Endothelial cell of umbilical vein (primary cell): ENCODE measurements around the gene KLK3. TPM values are rescaled to one million over a fixed set of nuclear protein-coding genes. Genes with fewer than 3 reads are reported as not detected.

ENCODE experiments used
- BruUV-seq: library from RNA; stranded (reverse); fragments of 400-500 nt; replicated peaks from 2 replicates; lab custom pipeline; 2021; lab: Mats Ljungman, UMichigan
- CTCF ChIA-PET: fragments of 300-600, 350-600 bp; sonication (Branson Sonifier 250); formaldehyde crosslinking; loops from one replicate; lab custom pipeline; 2021; ENCODE audit warnings: antibody characterized with exemption, inconsistent platforms; lab: Charles Lee
- POLR2A ChIA-PET: fragments of 300-600, 350-600 bp; sonication (Branson Sonifier 250); formaldehyde crosslinking; loops from one replicate; lab custom pipeline; 2021; ENCODE audit warnings: antibody characterized with exemption, inconsistent platforms; lab: Charles Lee
- DNase-seq: peaks from one replicate; pipeline ENCODE4 v3.0.0-alpha.2; 2011; ENCODE audit warnings: low read depth, low spot score
- FAIRE-seq: peaks from 2 replicates; lab custom pipeline; 2011; peaks lifted over from hg19 to GRCh38; lab: Jason Lieb, UNC
- H2AFZ ChIP-seq: 2 replicates; pipeline ENCODE4 v1.6.0; 2012; ENCODE audit warnings: low read depth, low read length, control low read depth, inconsistent platforms
- H3K27ac ChIP-seq: 2 replicates; pipeline ENCODE4 v1.5.1; 2011; ENCODE audit warnings: low read depth, mild to moderate bottlenecking, control low read depth, low read length, moderate library complexity; ENCODE audit not compliant: insufficient read depth
- H3K27me3 ChIP-seq, 2 experiments: 2 replicates each; pipeline versions ENCODE4 v1.6.0 to v1.6.1; 2011; ENCODE audit warnings: low read length in 2 of 2, mixed read lengths in 1 of 2; ENCODE audit not compliant: control insufficient read depth in 2 of 2, insufficient read depth in 2 of 2
- H3K36me3 ChIP-seq, 2 experiments: 2 replicates in 1 of 2; 3 replicates in 1 of 2; pipeline ENCODE4 v1.5.1; 2011; ENCODE audit warnings: low read length in 2 of 2, mild to moderate bottlenecking in 1 of 2, moderate library complexity in 1 of 2; ENCODE audit not compliant: control insufficient read depth in 2 of 2, insufficient read depth in 2 of 2; ENCODE audit errors: extremely low read depth in 1 of 2
- H3K4me1 ChIP-seq: 3 replicates; pipeline ENCODE4 v1.5.1; 2011; ENCODE audit warnings: mild to moderate bottlenecking, low read length; ENCODE audit not compliant: control insufficient read depth, insufficient read depth; ENCODE audit errors: extremely low read depth
- H3K4me2 ChIP-seq: 2 replicates; pipeline ENCODE4 v1.6.1; 2011; ENCODE audit warnings: low read length, control low read depth, mixed read lengths; ENCODE audit not compliant: insufficient read depth
- H3K4me3 ChIP-seq, 3 experiments: fragments of 200-600 bp in 1 of 3; sonication (generic), shearing (Covaris generic) in 1 of 3; replicated peaks in 1 of 3; 2 replicates each; pipeline ENCODE4 v1.5.1; 2011 to 2016; ENCODE audit warnings: control low read depth in 3 of 3, low read length in 3 of 3, mild to moderate bottlenecking in 2 of 3, inconsistent platforms in 1 of 3, low read depth in 1 of 3, moderate library complexity in 1 of 3; ENCODE audit not compliant: insufficient read depth in 1 of 3
- H3K79me2 ChIP-seq: 2 replicates; pipeline ENCODE4 v1.6.0; 2012; ENCODE audit warnings: low read length, inconsistent platforms; ENCODE audit not compliant: control insufficient read depth, insufficient read depth
- H3K9ac ChIP-seq: replicated peaks from 2 replicates; pipeline ENCODE3; 2011; ENCODE audit warnings: low read length, control low read depth; ENCODE audit not compliant: insufficient read depth; ENCODE audit errors: extremely low read depth
- H3K9me1 ChIP-seq: replicated peaks from 3 replicates; pipeline ENCODE4 v1.6.0; 2011; ENCODE audit warnings: mild to moderate bottlenecking, low read length; ENCODE audit not compliant: control insufficient read depth, insufficient read depth; ENCODE audit errors: extremely low read depth
- H3K9me3 ChIP-seq: replicated peaks from 2 replicates; pipeline ENCODE4 v1.5.1; 2012; ENCODE audit warnings: low read length, inconsistent platforms; ENCODE audit not compliant: control insufficient read depth, insufficient read depth
- H4K20me1 ChIP-seq: replicated peaks from 2 replicates; pipeline ENCODE3; 2011; ENCODE audit warnings: mild to moderate bottlenecking, low read length; ENCODE audit not compliant: control insufficient read depth, insufficient read depth; ENCODE audit errors: extremely low read depth
- CTCF ChIP-seq, 2 donors: IDR thresholded peaks; 1 replicate in 1 of 2; 2 replicates in 1 of 2; pipeline ENCODE4 v1.5.1; 2011; ENCODE audit warnings: low read length in 2 of 2, mild to moderate bottlenecking in 2 of 2, moderate library complexity in 2 of 2, control low read depth in 1 of 2, inconsistent platforms in 1 of 2, low read depth in 1 of 2; ENCODE audit not compliant: insufficient read depth in 1 of 2; ENCODE audit errors: extremely low read depth in 1 of 2
- EZH2 ChIP-seq: IDR thresholded peaks from 2 replicates; pipeline ENCODE4 v1.6.1; 2012; ENCODE audit warnings: borderline replicate concordance, low read depth, mild to moderate bottlenecking, moderate library complexity, low read length, inconsistent platforms; ENCODE audit not compliant: severe bottlenecking
- FOS ChIP-seq: IDR thresholded peaks from 2 replicates; pipeline ENCODE4 v1.6.1; 2011; ENCODE audit warnings: mild to moderate bottlenecking, low read length, moderate library complexity, borderline replicate concordance; ENCODE audit not compliant: insufficient read depth
- GATA2 ChIP-seq: IDR thresholded peaks from 2 replicates; pipeline ENCODE4 v1.7.0; 2011; ENCODE audit warnings: low read depth, mild to moderate bottlenecking, moderate library complexity, mixed read lengths, low read length; ENCODE audit not compliant: insufficient read length, insufficient read depth
- JUN ChIP-seq: IDR thresholded peaks from 2 replicates; pipeline ENCODE4 v1.6.1; 2011; ENCODE audit warnings: borderline replicate concordance, low read depth; ENCODE audit not compliant: insufficient read length, insufficient read depth
- MYC ChIP-seq: IDR thresholded peaks from one replicate; pipeline ENCODE4 v1.6.1; 2011; ENCODE audit warnings: mild to moderate bottlenecking, low read depth, low read length
- POLR2A ChIP-seq: IDR thresholded peaks from 2 replicates; pipeline ENCODE4 v1.6.1; 2012; ENCODE audit warnings: low read depth, mild to moderate bottlenecking, control low read depth, low read length
- POLR2AphosphoS5 ChIP-seq: IDR thresholded peaks from 2 replicates; pipeline ENCODE4 v1.6.1; 2012; ENCODE audit warnings: low read depth, mild to moderate bottlenecking, control low read depth, low read length, moderate library complexity; ENCODE audit not compliant: insufficient read depth
- dilution Hi-C: fragments of 300-500 bp; cut with MboI; formaldehyde crosslinking; loops from one replicate; pipeline ENCODE4 v1.15.0; 2019; ENCODE audit warnings: low sequenced_read_pairs; ENCODE audit not compliant: extremely low pct_ligation_motif_present
- intact Hi-C: fragments of 100-400 bp; cut with micrococcal nuclease; formaldehyde crosslinking; loops from one replicate; pipeline ENCODE4 v1.10.0; 2022
- polyA plus RNA-seq, 4 experiments: library from polyadenylated mRNA; depleted of rRNA in 3 of 4; stranded (reverse) in 3 of 4; unstranded in 1 of 4; fragments of >200 nt; gene quantifications; 2 replicates each; pipeline versions ENCODE4 v1.2.1 to v1.2.3, GENCODE V29; 2011 to 2012; ENCODE audit warnings: missing spikeins in 1 of 4
- total RNA-seq: library from RNA; stranded (reverse); gene quantifications from 2 replicates; pipeline ENCODE4 v1.2.3, GENCODE V29; 2021
- TF ChIP-seq, protein P1 (sequence below): IDR thresholded peaks from 2 replicates; pipeline ENCODE4 v1.6.1; 2011; ENCODE audit not compliant: insufficient read depth, insufficient read length

Gene KLK3
- total and polyA plus RNA-seq, 2 donors (not counting 3 experiments of a cell fraction or from before 2014, with no cell fraction given), result not detected

DNA sequence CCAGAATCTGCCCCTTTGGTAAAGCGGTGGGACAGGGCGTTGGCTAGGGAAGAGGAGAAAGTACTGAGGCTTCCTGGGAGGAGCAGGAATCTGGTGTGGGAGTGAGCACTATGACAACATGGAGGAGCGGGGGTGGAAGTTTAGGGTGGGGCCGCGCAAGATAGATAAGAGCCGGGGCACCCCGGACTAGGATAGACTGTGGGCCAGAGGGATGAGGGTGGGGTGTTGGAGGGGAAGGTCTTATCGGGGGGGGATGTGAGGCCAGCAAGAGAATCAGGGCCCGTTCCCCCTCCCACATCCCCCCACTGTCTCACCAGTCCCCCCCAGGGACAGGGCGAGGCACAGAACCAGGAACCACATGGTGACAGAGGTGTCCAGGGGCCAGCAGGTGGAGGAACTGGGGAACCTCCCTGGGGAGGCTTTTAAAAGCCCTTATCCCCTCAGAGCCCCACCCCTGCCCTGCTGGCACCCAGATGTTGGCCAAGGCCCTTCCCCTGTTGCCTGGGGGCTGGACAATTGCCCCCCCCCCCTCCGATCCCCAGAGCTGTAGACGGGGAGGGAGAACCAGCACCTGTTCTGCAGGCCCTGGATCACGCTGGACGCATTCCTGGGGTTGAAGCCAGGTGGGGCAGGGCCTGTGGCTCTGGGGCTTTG is 31.2 kb upstream of the KLK3 start, which contains the start of gene KLK1:
KLK1 (minus strand) TSS at position 399 of the 654 bp plus-strand sequence; CDS start at position 360, 39 bp downstream.
- DNase-seq, result no peak
- ChIA-PET CTCF (no interaction called here), POLR2A (no interaction called here)
- Histone ChIP-seq H3K79me2 (no peaks in the 10 kb centered on the region), H3K9me1 (no peaks in the 10 kb centered on the region), H4K20me1 (no peaks in the 10 kb centered on the region), H3K4me2 (no peak within 1 kb of the TSS), H3K27me3 (peaks cover 21% of the 10 kb centered on the region in 2 experiments), H3K36me3 (no peaks in the 10 kb centered on the region), H3K27ac (no peak within 1 kb of the TSS), H3K9me3 (no peaks in the 10 kb centered on the region), H3K4me3 (no peak within 1 kb of the TSS), H3K9ac (no peak within 1 kb of the TSS), H2AFZ (no peak within 1 kb of the TSS), H3K4me1 (no peaks in the 10 kb centered on the region)
- no peak for FAIRE-seq
- BruUV-seq, result no TSS peak
- dilution Hi-C loops, result no loop called here
- intact Hi-C loops, result no loop called here
- TF ChIP-seq EZH2 (no peak), CTCF (IDR thresholded peaks at IDR 0.05; ENCODE audit: extremely low read depth in 1 of 2, insufficient read depth in 1 of 2, low read depth in 1 of 2, low read length in 2 of 2) (no peak), POLR2AphosphoS5 (no peak), MYC (no peak), GATA2 (no peak), POLR2A (no peak), JUN (no peak), FOS (no peak)
- TF ChIP-seq, protein P1, sequence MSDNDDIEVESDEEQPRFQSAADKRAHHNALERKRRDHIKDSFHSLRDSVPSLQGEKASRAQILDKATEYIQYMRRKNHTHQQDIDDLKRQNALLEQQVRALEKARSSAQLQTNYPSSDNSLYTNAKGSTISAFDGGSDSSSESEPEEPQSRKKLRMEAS, result no peak
